IMR-90 (cell line): ENCODE measurements around the gene CLDN7. TPM values are rescaled to one million over a fixed set of nuclear protein-coding genes. Genes with fewer than 3 reads are reported as not detected.

Source experiments
- ATAC-seq: fragments of 200-7000 bp; cut with Tn5 transposase; 2 replicates; pipeline ENCODE4 v1.9.1; 2020; ENCODE audit warnings: low read depth, mild to moderate bottlenecking, moderate library complexity
- BruUV-seq: library from RNA; stranded (reverse); fragments of 400-500 nt; replicated peaks from 2 replicates; lab custom pipeline; 2021; lab: Mats Ljungman, UMichigan
- CTCF ChIA-PET: fragments of 300-600 bp; formaldehyde crosslinking; extraction: SDS; loops from one replicate; lab custom pipeline; 2021; ENCODE audit warnings: antibody characterized with exemption; lab: Yijun Ruan, JAX
- POLR2A ChIA-PET: fragments of 300-600 bp; sonication (Branson Sonifier 250); formaldehyde crosslinking; loops from one replicate; lab custom pipeline; 2022; ENCODE audit warnings: antibody characterized with exemption; ENCODE audit not compliant: unreplicated experiment; lab: Charles Lee
- DNase-seq: peaks from one replicate; pipeline ENCODE4 v3.0.0; 2013
- H2AFZ ChIP-seq: replicated peaks from 2 replicates; pipeline ENCODE3; 2013; ENCODE audit warnings: low read length, mild to moderate bottlenecking; ENCODE audit not compliant: poor library complexity
- H2AK5ac ChIP-seq: 2 replicates; pipeline ENCODE4 v1.6.1; 2013; ENCODE audit warnings: low read depth, low read length, inconsistent platforms
- H2AK9ac ChIP-seq: replicated peaks from 2 replicates; pipeline ENCODE3; 2013; ENCODE audit warnings: mild to moderate bottlenecking, low read depth, low read length, moderate library complexity; ENCODE audit not compliant: poor library complexity
- H2BK120ac ChIP-seq: 2 replicates; pipeline ENCODE4 v1.6.1; 2013; ENCODE audit warnings: low read depth, low read length, inconsistent platforms
- H2BK15ac ChIP-seq: 3 replicates; pipeline ENCODE4 v1.6.1; 2013; ENCODE audit warnings: low read depth, low read length, inconsistent platforms
- H2BK20ac ChIP-seq: 2 replicates; pipeline ENCODE4 v1.6.1; 2013; ENCODE audit warnings: low read depth, mild to moderate bottlenecking, inconsistent platforms, low read length, moderate library complexity
- H2BK5ac ChIP-seq: 2 replicates; pipeline ENCODE4 v1.6.1; 2013; ENCODE audit warnings: mild to moderate bottlenecking, low read depth, low read length, inconsistent platforms; ENCODE audit not compliant: poor library complexity, severe bottlenecking
- H3K14ac ChIP-seq: replicated peaks from 2 replicates; pipeline ENCODE4 v1.6.1; 2013; ENCODE audit warnings: low read depth, low read length, inconsistent platforms
- H3K18ac ChIP-seq: 2 replicates; pipeline ENCODE4 v1.6.1; 2013; ENCODE audit warnings: low read depth, low read length, control low read depth
- H3K23ac ChIP-seq: 2 replicates; pipeline ENCODE4 v1.6.1; 2013; ENCODE audit warnings: low read depth, low read length, inconsistent platforms
- H3K27ac ChIP-seq: 2 replicates; pipeline ENCODE4 v1.5.1; 2013; ENCODE audit warnings: mild to moderate bottlenecking, control low read depth, low read length; ENCODE audit not compliant: insufficient read depth
- H3K27me3 ChIP-seq: 2 replicates; pipeline ENCODE4 v1.6.1; 2013; ENCODE audit warnings: low read length; ENCODE audit not compliant: control insufficient read depth, insufficient read depth
- H3K36me3 ChIP-seq: 2 replicates; pipeline ENCODE4 v1.6.1; 2013; ENCODE audit warnings: low read length, mixed read lengths; ENCODE audit not compliant: control insufficient read depth, insufficient read depth
- H3K4ac ChIP-seq: 2 replicates; pipeline ENCODE4 v1.6.1; 2013; ENCODE audit warnings: low read depth, low read length, inconsistent platforms
- H3K4me1 ChIP-seq: 2 replicates; pipeline ENCODE4 v1.6.1; 2013; ENCODE audit warnings: low read length, mixed read lengths; ENCODE audit not compliant: control insufficient read depth, insufficient read depth
- H3K4me2 ChIP-seq: 2 replicates; pipeline ENCODE4 v1.6.1; 2013; ENCODE audit warnings: low read depth, mild to moderate bottlenecking, control low read depth, low read length, moderate library complexity
- H3K4me3 ChIP-seq: 2 replicates; pipeline ENCODE4 v1.5.1; 2013; ENCODE audit warnings: low read depth, mild to moderate bottlenecking, control low read depth, low read length, moderate library complexity; ENCODE audit not compliant: insufficient read depth
- H3K56ac ChIP-seq: 2 replicates; pipeline ENCODE4 v1.6.1; 2013; ENCODE audit warnings: low read length, inconsistent platforms; ENCODE audit not compliant: insufficient read depth; ENCODE audit errors: extremely low read depth
- H3K79me1 ChIP-seq, 2 experiments: 2 replicates each; pipeline ENCODE4 v1.6.1; 2013; ENCODE audit warnings: low read length in 2 of 2, inconsistent platforms in 1 of 2, low read depth in 1 of 2
- H3K9ac ChIP-seq: 2 replicates; pipeline ENCODE4 v1.6.1; 2013; ENCODE audit warnings: low read depth, low read length, control low read depth
- H3K9me1 ChIP-seq: 2 replicates; pipeline ENCODE4 v1.6.1; 2013; ENCODE audit warnings: low read length, inconsistent platforms; ENCODE audit not compliant: insufficient read depth
- H3K9me3 ChIP-seq: 2 replicates; pipeline ENCODE4 v1.6.1; 2013; ENCODE audit warnings: low read length; ENCODE audit not compliant: control insufficient read depth, insufficient read depth
- H4K20me1 ChIP-seq: 2 replicates; pipeline ENCODE4 v1.6.1; 2013; ENCODE audit warnings: low read length, inconsistent platforms; ENCODE audit not compliant: insufficient read depth
- H4K5ac ChIP-seq: 2 replicates; pipeline ENCODE4 v1.6.1; 2013; ENCODE audit warnings: mild to moderate bottlenecking, low read depth, low read length, control low read depth
- H4K8ac ChIP-seq, 2 experiments: 2 replicates each; pipeline ENCODE4 v1.6.1; 2013; ENCODE audit warnings: low read depth in 2 of 2, low read length in 2 of 2, control low read depth in 1 of 2, inconsistent platforms in 1 of 2
- H4K91ac ChIP-seq: 2 replicates; pipeline ENCODE4 v1.6.1; 2013; ENCODE audit warnings: low read depth, low read length, inconsistent platforms; ENCODE audit not compliant: insufficient read depth
- BHLHE40 ChIP-seq: fragments of 150-350 bp; IDR thresholded peaks from 2 replicates; pipeline ENCODE4 v1.6.1; 2016; ENCODE audit warnings: mild to moderate bottlenecking, low read depth, low read length
- CHD1 ChIP-seq: IDR thresholded peaks from 2 replicates; pipeline ENCODE4 v1.6.1; 2012; ENCODE audit warnings: low read depth, low read length, improper control_type of control experiment
- FOS ChIP-seq: fragments of 150-350 bp; IDR thresholded peaks from 2 replicates; pipeline ENCODE4 v1.6.1; 2016; ENCODE audit warnings: low read depth, low read length
- MAFK ChIP-seq: IDR thresholded peaks from 2 replicates; pipeline ENCODE4 v1.6.1; 2012; ENCODE audit warnings: low read depth, low read length, improper control_type of control experiment
- MXI1 ChIP-seq: IDR thresholded peaks from 2 replicates; pipeline ENCODE4 v1.6.1; 2012; ENCODE audit warnings: low read depth, mild to moderate bottlenecking, low read length, moderate library complexity, borderline replicate concordance
- POLR2A ChIP-seq: IDR thresholded peaks from 2 replicates; pipeline ENCODE4 v1.6.1; 2012; ENCODE audit warnings: mild to moderate bottlenecking, low read depth, low read length
- RFX5 ChIP-seq: IDR thresholded peaks from 2 replicates; pipeline ENCODE4 v1.8.0; 2012; ENCODE audit warnings: low read depth, mild to moderate bottlenecking, low read length, moderate library complexity
- SMC3 ChIP-seq: fragments of 150-350 bp; IDR thresholded peaks from 2 replicates; pipeline ENCODE4 v1.6.1; 2016; ENCODE audit warnings: low read depth, mild to moderate bottlenecking, antibody characterized with exemption, low read length, moderate library complexity
- WGBS, 2 experiments: methylation state at CpG; one replicate each; pipeline versions ENCODE4 v1.1.5 to v1.1.7; 2013; ENCODE audit warnings: missing lambda C conversion rate in 2 of 2; ENCODE audit not compliant: insufficient read length in 1 of 2; ENCODE audit errors: extremely low coverage in 2 of 2; 5-methylcytosine and 5-hydroxymethylcytosine counted together
- dilution Hi-C: fragments of 300-500 bp; cut with HindIII; formaldehyde crosslinking; loops from one replicate; pipeline ENCODE4 v1.14.3; 2018; ENCODE audit warnings: low sequenced_read_pairs; ENCODE audit not compliant: unreplicated experiment
- in situ Hi-C: fragments of 300-500 bp; cut with MboI; formaldehyde crosslinking; loops from 3 replicates; pipeline ENCODE4 v1.14.3; 2019; ENCODE audit warnings: low sequenced_read_pairs, inconsistent platforms, mixed read lengths
- intact Hi-C: fragments of 100-400 bp; cut with micrococcal nuclease; formaldehyde crosslinking; loops from 2 replicates; pipeline ENCODE4 v1.10.0; 2022
- polyA plus RNA-seq, 3 experiments: library from polyadenylated mRNA; depleted of rRNA; stranded (reverse); fragments of >200 nt; gene quantifications; 2 replicates each; pipeline ENCODE4 v1.2.3, GENCODE V29; 2012; ENCODE audit warnings: low replicate concordance in 1 of 3
- total RNA-seq: library from RNA; depleted of rRNA; stranded (reverse); fragments of >200 nt; gene quantifications from 2 replicates; pipeline ENCODE4 v1.2.3, GENCODE V29; 2012
- TF ChIP-seq, protein P1 (sequence below): fragments of 150-350 bp; IDR thresholded peaks from 2 replicates; pipeline ENCODE4 v1.6.1; 2016; ENCODE audit warnings: low read depth, mild to moderate bottlenecking, low read length, moderate library complexity, borderline replicate concordance
- TF ChIP-seq, protein P2 (sequence below): conservative IDR thresholded peaks from 2 replicates; pipeline ENCODE4 v1.5.1; 2012; ENCODE audit warnings: mild to moderate bottlenecking, low read depth, low read length, improper control_type of control experiment

Gene CLDN7
- total and polyA plus RNA-seq, 2 of the 4 experiments (the other 2 are of a cell fraction): 1.4 TPM

DNA sequence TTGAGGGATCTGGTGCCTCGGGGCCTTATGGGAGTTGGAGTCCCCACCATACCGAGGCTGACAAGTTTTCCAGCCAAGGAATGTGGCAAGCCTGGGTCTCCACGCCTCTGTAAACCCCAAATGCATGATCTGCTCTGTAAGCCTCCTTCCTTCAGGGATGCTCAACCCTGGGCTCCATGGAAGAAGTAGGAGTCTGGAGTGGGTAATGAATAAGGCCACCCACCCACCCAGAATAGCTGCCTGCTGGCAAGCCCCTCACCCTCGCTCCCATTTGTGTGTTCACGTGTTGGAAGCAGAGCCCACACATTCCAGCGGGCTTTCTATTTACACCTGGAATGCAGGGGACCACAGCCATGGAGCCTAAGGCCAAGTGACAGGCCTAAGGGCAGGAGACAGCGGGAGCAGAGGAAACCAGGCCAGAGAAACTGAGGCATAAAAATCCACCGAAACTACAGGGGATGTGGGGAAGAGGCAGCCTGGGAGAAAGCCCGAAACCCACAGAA lies 47.1 kb downstream of the CLDN7 start (continued):
- TF ChIP-seq SMC3: no peak

DNA sequence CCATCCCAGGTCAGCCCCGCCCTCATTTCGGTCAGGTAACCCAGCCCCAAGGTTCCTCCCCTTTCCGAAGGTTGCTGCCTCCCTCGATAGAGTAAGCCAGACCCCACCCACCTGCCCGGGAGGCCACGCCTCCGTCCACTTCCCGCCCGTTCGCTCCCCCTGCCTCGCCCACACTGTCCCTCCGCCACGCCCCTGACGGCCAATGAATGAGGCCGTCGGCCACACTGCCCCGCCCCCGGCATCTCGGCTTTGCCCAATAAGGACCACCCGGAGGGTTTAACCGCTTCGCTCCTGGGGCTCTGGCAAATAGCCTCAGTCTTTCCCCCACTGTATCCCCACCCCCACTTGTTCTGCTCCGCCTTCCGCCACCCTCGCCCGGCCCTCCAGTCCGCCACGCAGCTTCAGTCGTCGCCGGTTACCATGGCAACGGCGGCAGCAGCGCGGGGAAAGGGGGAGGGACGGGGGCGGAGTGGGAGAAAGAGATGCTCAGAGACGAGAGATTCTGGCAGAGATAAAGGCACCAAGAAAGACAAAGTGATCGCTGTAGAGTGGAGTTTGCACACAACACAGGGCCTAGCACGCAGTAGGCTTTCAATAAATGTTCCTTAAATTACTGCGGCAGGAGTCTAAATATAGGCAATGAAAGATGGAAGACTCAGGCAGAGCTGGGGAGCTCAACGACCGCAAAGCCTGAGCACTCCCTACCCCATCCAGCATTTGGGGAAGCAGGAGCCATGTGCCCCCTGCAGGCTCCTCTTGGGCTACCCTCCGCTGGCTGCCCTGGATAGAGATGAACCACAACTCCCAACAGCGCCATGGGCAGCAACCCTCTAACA lies 47.8 kb downstream of the CLDN7 start:
- H3K36me3 ChIP-seq: no peaks in the 10 kb centered on the region
- H2BK5ac ChIP-seq: no peak overlapping the region
- ATAC-seq (peak; percentile 82), DNase-seq (peak; percentile 95)
- H3K27ac ChIP-seq: peak overlapping the region; percentile 6; the same call in 1 of the 2 replicates
- 0% methylated on average over 10 of the region's 45 CpGs; no CpG with 5 or more reads in 1 of the 2 experiments for WGBS, 2 experiments
- peaks cover 4 to 79% of the 10 kb centered on the region in 2 experiments; a peak in 3 of 4 replicates for H3K79me1 ChIP-seq
- in situ Hi-C loops: no loop called here
- H3K27me3 ChIP-seq: no peaks in the 10 kb centered on the region
- peak overlapping the region; percentile 92 for H2AK9ac ChIP-seq
- H2BK20ac ChIP-seq: no peak overlapping the region
- H3K4ac ChIP-seq: peak overlapping the region; percentile 40
- H3K23ac ChIP-seq: peak overlapping the region; percentile 8; the same call in 1 of the 2 replicates
- intact Hi-C loops: no loop called here
- H3K18ac ChIP-seq: no peak overlapping the region
- dilution Hi-C loops: no loop called here
- peak overlapping the region; percentile 69; the same call in 1 of the 2 replicates for H2AK5ac ChIP-seq
- no peaks in the 10 kb centered on the region for H3K9me3 ChIP-seq
- H4K20me1 ChIP-seq: peaks cover 62% of the 10 kb centered on the region
- no peak overlapping the region; a peak in 1 of 4 replicates for H4K8ac ChIP-seq
- no peak overlapping the region for H4K5ac ChIP-seq
- CTCF ChIA-PET: interaction anchor here (0.8 to 1.1 kb wide), 2 partner anchors 169 to 304 kb away, joined by 3 to 6 read pairs; no protein-coding TSS in a partner anchor
- peak overlapping the region; percentile 88 for H3K4me2 ChIP-seq
- peaks cover 20% of the 10 kb centered on the region for H3K4me1 ChIP-seq
- peak overlapping the region; percentile 40 for H3K4me3 ChIP-seq
- peak overlapping the region; percentile 1; the same call in 1 of the 2 replicates for H3K9ac ChIP-seq
- BruUV-seq: no TSS peak
- H4K91ac ChIP-seq: no peak overlapping the region
- POLR2A ChIA-PET: interaction anchor here (1.1 kb wide), 1 partner anchor 10 kb away, joined by 3 read pairs; no protein-coding TSS in a partner anchor
- H3K56ac ChIP-seq: no peak overlapping the region
- H3K9me1 ChIP-seq: peaks cover 20% of the 10 kb centered on the region
- H2BK15ac ChIP-seq: no peak overlapping the region
- no peak overlapping the region; the same call in 1 of the 2 replicates for H2BK120ac ChIP-seq
- no peak overlapping the region for H3K14ac ChIP-seq
- peak overlapping the region; percentile 73 for H2AFZ ChIP-seq
- TF ChIP-seq RFX5: peak; percentile 84
- TF ChIP-seq, protein P1, sequence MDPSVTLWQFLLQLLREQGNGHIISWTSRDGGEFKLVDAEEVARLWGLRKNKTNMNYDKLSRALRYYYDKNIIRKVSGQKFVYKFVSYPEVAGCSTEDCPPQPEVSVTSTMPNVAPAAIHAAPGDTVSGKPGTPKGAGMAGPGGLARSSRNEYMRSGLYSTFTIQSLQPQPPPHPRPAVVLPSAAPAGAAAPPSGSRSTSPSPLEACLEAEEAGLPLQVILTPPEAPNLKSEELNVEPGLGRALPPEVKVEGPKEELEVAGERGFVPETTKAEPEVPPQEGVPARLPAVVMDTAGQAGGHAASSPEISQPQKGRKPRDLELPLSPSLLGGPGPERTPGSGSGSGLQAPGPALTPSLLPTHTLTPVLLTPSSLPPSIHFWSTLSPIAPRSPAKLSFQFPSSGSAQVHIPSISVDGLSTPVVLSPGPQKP: no peak
- TF ChIP-seq MAFK: no peak
- peak; percentile 26; the same call in 1 of the 2 replicates for TF ChIP-seq SMC3
- TF ChIP-seq CHD1: 0 out of 2 replicates have a peak, but pooled peaks have one; percentile 71
- no peak for TF ChIP-seq BHLHE40
- no peak; the same call in 1 of the 2 replicates for TF ChIP-seq MXI1
- no peak for TF ChIP-seq FOS
- TF ChIP-seq, protein P2, sequence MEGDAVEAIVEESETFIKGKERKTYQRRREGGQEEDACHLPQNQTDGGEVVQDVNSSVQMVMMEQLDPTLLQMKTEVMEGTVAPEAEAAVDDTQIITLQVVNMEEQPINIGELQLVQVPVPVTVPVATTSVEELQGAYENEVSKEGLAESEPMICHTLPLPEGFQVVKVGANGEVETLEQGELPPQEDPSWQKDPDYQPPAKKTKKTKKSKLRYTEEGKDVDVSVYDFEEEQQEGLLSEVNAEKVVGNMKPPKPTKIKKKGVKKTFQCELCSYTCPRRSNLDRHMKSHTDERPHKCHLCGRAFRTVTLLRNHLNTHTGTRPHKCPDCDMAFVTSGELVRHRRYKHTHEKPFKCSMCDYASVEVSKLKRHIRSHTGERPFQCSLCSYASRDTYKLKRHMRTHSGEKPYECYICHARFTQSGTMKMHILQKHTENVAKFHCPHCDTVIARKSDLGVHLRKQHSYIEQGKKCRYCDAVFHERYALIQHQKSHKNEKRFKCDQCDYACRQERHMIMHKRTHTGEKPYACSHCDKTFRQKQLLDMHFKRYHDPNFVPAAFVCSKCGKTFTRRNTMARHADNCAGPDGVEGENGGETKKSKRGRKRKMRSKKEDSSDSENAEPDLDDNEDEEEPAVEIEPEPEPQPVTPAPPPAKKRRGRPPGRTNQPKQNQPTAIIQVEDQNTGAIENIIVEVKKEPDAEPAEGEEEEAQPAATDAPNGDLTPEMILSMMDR: peak; percentile 62
- TF ChIP-seq POLR2A: no peak; the same call in 1 of the 2 replicates
